ENCODE data around the gene IQGAP3.

IQGAP3 gene

DNA sequence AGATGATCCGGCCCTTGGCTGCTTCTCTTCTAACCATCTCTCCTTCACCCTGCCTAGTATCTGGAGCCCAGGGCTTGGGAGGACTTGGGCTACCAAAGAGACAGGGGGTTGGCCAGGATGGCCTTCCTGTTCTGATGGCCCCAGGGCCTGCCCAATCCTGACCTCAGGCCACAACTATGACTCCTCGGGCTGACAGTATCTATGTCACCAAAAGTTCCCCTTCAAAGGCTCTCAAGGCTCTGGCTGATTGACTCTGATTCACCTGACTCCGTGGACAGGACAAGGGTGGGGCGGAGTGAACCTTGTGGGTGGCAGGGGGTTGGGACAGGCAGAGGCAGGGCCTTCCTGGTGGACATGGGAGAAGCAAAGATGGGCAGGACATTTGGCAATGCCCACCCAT, 84.5 kb downstream of the IQGAP3 start:
- Histone ChIP-seq H3K27ac (ENCODE audit: low read length) (peak overlapping the region; percentile 83), H2AFZ (ENCODE audit: low read depth, low read length) (no peak overlapping the region), H3K4me3 (ENCODE audit: low read length) (peak overlapping the region; percentile 68), H3K4me1 (ENCODE audit: low read length) (peaks cover 67% of the 10 kb centered on the region), H3K79me2 (ENCODE audit: low read length) (peaks cover 92% of the 10 kb centered on the region), H3K36me3 (replicated peaks; ENCODE audit: low read depth, low read length) (peaks cover 9% of the 10 kb centered on the region), H3K9ac (ENCODE audit: low read length) (peak overlapping the region; percentile 38), H3K9me3 (ENCODE audit: insufficient read depth, low read length) (no peaks in the 10 kb centered on the region), H3K27me3 (ENCODE audit: low read depth, low read length) (no peaks in the 10 kb centered on the region), H4K20me1 (ENCODE audit: insufficient read depth, low read length) (peaks cover 65% of the 10 kb centered on the region), H3K4me2 (ENCODE audit: low read length) (peak overlapping the region; percentile 96)
- TF ChIP-seq, protein P1, sequence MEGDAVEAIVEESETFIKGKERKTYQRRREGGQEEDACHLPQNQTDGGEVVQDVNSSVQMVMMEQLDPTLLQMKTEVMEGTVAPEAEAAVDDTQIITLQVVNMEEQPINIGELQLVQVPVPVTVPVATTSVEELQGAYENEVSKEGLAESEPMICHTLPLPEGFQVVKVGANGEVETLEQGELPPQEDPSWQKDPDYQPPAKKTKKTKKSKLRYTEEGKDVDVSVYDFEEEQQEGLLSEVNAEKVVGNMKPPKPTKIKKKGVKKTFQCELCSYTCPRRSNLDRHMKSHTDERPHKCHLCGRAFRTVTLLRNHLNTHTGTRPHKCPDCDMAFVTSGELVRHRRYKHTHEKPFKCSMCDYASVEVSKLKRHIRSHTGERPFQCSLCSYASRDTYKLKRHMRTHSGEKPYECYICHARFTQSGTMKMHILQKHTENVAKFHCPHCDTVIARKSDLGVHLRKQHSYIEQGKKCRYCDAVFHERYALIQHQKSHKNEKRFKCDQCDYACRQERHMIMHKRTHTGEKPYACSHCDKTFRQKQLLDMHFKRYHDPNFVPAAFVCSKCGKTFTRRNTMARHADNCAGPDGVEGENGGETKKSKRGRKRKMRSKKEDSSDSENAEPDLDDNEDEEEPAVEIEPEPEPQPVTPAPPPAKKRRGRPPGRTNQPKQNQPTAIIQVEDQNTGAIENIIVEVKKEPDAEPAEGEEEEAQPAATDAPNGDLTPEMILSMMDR (IDR thresholded peaks at IDR 0.05; ENCODE audit: low read depth, low read length): no peak
- no peak for TF ChIP-seq EZH2phosphoT487 (IDR thresholded peaks at IDR 0.05; ENCODE audit: low read depth)

DNA sequence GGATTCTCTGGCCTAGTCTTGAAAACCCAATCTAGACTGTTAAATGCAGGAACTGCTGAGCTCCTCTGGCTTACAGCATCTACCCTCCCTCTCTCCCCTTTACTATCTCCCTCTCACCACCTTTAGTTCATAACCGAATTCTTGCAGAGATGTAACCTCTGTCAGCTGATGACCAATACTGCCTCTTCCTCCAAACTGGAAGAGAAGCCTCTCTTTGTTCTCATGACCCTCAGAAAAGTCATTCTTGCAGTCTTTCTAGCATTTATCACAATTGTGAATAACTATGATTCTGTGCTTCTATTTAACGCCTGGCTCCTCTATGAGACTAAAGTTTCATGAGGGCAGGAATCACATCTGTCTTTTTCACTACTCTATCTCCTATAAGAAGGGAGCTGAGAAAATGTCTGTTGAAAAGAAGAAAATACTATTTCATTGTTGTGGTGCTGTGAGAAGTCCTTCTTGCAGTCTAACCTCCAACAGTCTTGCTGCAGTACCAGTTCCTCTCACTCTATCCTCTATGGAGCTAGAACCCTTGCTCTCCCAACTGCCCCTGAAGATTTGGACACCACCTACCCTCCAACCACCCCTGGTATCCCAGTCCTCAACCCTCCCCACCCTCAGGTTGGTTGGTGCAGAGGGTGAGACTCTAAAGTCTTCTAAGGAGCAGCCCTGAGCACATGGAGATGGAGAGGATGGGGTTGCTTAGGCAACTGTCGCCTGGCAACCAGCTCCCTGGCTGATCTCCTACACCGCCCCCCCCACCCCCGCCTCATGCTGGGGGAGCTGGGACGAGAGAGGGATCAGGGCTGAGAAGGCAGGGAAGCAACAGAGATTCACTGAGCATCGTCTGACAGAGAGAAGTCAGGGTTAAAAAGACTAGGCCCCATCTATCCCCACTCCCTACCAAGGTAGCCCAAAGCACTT, 85.7 kb downstream of the IQGAP3 start:
- Histone ChIP-seq H3K9ac (ENCODE audit: low read length) (no peak overlapping the region), H3K27ac (ENCODE audit: low read length) (no peak overlapping the region), H3K27me3 (ENCODE audit: low read depth, low read length) (no peaks in the 10 kb centered on the region), H2AFZ (ENCODE audit: low read depth, low read length) (no peak overlapping the region), H3K4me2 (ENCODE audit: low read length) (peak overlapping the region; percentile 96; the same call in 1 of the 2 replicates), H3K4me1 (ENCODE audit: low read length) (peaks cover 67% of the 10 kb centered on the region), H4K20me1 (ENCODE audit: insufficient read depth, low read length) (peaks cover 72% of the 10 kb centered on the region), H3K9me3 (ENCODE audit: insufficient read depth, low read length) (no peaks in the 10 kb centered on the region), H3K4me3 (ENCODE audit: low read length) (no peak overlapping the region), H3K79me2 (ENCODE audit: low read length) (peaks cover 80% of the 10 kb centered on the region), H3K36me3 (replicated peaks; ENCODE audit: low read depth, low read length) (peaks cover 20% of the 10 kb centered on the region)
- TF ChIP-seq, protein P1 (IDR thresholded peaks at IDR 0.05; ENCODE audit: low read depth, low read length): no peak
- no peak for TF ChIP-seq EZH2phosphoT487 (IDR thresholded peaks at IDR 0.05; ENCODE audit: low read depth)

DNA sequence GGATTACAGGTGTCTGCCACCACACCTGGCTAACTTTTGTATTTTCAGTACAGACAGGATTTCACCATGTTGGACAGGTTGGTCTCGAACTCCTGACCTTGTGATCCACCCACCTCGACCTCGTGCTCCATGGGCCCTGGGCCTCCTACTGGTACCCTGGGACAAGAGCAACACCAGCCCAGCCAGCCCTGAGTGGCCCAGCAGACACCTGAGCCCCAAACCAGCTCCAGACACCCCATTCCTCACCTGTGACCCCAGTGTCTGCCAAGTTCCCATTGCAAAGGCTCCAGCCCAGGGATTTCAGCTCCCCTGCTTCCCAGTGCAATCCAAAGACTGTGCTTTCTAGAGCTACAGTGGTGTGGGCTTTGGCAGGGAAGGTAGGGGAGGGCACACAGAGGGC, 86.4 kb downstream of the IQGAP3 start:
- H3K9me3 ChIP-seq (ENCODE audit: insufficient read depth, low read length): no peaks in the 10 kb centered on the region
- H3K9ac ChIP-seq (ENCODE audit: low read length): no peak overlapping the region
- H3K4me3 ChIP-seq (ENCODE audit: low read length): no peak overlapping the region
- TF ChIP-seq, protein P1 (IDR thresholded peaks at IDR 0.05; ENCODE audit: low read depth, low read length): no peak
- TF ChIP-seq EZH2phosphoT487 (IDR thresholded peaks at IDR 0.05; ENCODE audit: low read depth): no peak
- no peak overlapping the region for H3K27ac ChIP-seq (ENCODE audit: low read length)
- H2AFZ ChIP-seq (ENCODE audit: low read depth, low read length): no peak overlapping the region
- peaks cover 73% of the 10 kb centered on the region for H4K20me1 ChIP-seq (ENCODE audit: insufficient read depth, low read length)
- H3K4me2 ChIP-seq (ENCODE audit: low read length): no peak overlapping the region
- peaks cover 26% of the 10 kb centered on the region for H3K36me3 ChIP-seq (replicated peaks; ENCODE audit: low read depth, low read length)
- peaks cover 73% of the 10 kb centered on the region for H3K79me2 ChIP-seq (ENCODE audit: low read length)
- H3K4me1 ChIP-seq (ENCODE audit: low read length): peaks cover 67% of the 10 kb centered on the region
- no peaks in the 10 kb centered on the region for H3K27me3 ChIP-seq (ENCODE audit: low read depth, low read length)

DNA sequence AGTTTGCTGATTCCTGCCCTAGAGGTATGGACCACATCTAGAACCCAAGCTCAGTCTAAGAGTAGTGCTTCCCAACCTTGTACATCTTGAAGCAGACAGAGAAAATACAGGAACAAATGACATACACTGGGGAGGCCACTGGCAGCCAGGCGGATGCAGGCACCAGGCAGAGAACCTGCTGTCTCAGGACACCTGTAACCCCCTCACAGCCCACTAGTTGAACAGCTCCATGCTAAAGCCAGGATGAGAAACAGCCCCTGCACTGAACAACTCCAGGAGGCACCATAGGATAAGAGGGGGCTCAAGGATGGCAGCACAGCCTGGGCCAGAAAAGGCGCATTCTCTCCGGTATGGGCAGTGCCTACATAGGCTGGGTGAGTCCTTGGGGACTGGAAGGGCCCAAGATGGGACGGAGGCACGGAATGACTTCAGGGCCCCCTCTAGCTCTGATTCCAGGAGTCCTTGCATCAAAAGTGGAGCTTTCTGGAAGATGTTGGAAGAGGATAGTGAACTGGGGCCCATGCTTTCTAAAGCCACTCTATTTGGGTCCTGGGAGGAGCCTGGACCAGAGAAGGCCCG, 87.8 kb downstream of the IQGAP3 start:
- TF ChIP-seq, protein P1 (IDR thresholded peaks at IDR 0.05; ENCODE audit: low read depth, low read length): no peak
- TF ChIP-seq EZH2phosphoT487 (IDR thresholded peaks at IDR 0.05; ENCODE audit: low read depth): no peak
- Histone ChIP-seq H2AFZ (ENCODE audit: low read depth, low read length) (no peak overlapping the region), H3K9me3 (ENCODE audit: insufficient read depth, low read length) (no peaks in the 10 kb centered on the region), H3K4me1 (ENCODE audit: low read length) (peaks cover 63% of the 10 kb centered on the region), H3K27me3 (ENCODE audit: low read depth, low read length) (no peaks in the 10 kb centered on the region), H3K79me2 (ENCODE audit: low read length) (peaks cover 59% of the 10 kb centered on the region), H3K27ac (ENCODE audit: low read length) (no peak overlapping the region), H3K4me3 (ENCODE audit: low read length) (no peak overlapping the region), H3K36me3 (replicated peaks; ENCODE audit: low read depth, low read length) (peaks cover 37% of the 10 kb centered on the region), H4K20me1 (ENCODE audit: insufficient read depth, low read length) (peaks cover 68% of the 10 kb centered on the region), H3K4me2 (ENCODE audit: low read length) (no peak overlapping the region), H3K9ac (ENCODE audit: low read length) (no peak overlapping the region)
